H1 (cell line): ENCODE results near the gene PARP14. TPM values are rescaled to one million over a fixed set of nuclear protein-coding genes. Genes with fewer than 3 reads are reported as not detected.

Source experiments
- ASH2L ChIP-seq: fragments of 200-600, 300-600 bp; sonication (generic); IDR thresholded peaks from one replicate; pipeline ENCODE4 v1.7.1; 2017; ENCODE audit warnings: low read length
- ATF2 ChIP-seq: IDR thresholded peaks from 2 replicates; pipeline ENCODE4 v1.6.1; 2012; ENCODE audit warnings: low read length, inconsistent platforms
- CBX5 ChIP-seq: fragments of 300-800, 300-1000 bp; sonication (generic); IDR thresholded peaks from 2 replicates; pipeline ENCODE4 v1.7.1; 2016; ENCODE audit warnings: antibody characterized with exemption, low read length, low read depth
- CEBPB ChIP-seq: IDR thresholded peaks from 2 replicates; pipeline ENCODE4 v1.6.1; 2012; ENCODE audit warnings: low read depth, low read length
- CHD1 ChIP-seq: IDR thresholded peaks from 2 replicates; pipeline ENCODE4 v1.6.1; 2012; ENCODE audit warnings: low read depth, low read length, improper control_type of control experiment
- CTCF ChIP-seq, 3 experiments: IDR thresholded peaks; 1 replicate in 2 of 3; 2 replicates in 1 of 3; pipeline versions ENCODE4 v1.5.1 to v1.6.1; 2011; ENCODE audit warnings: low read length in 3 of 3, mild to moderate bottlenecking in 3 of 3, inconsistent platforms in 2 of 3, low read depth in 1 of 3, moderate library complexity in 1 of 3; ENCODE audit not compliant: insufficient read depth in 1 of 3; ENCODE audit errors: control extremely low read depth in 1 of 3
- EZH2 ChIP-seq: fragments of 200-600 bp; sonication (generic); IDR thresholded peaks from 2 replicates; pipeline ENCODE4 v1.7.1; 2012; ENCODE audit warnings: low read depth, mild to moderate bottlenecking, moderate library complexity, low read length, inconsistent platforms; ENCODE audit not compliant: severe bottlenecking
- FOSL1 ChIP-seq: IDR thresholded peaks from 2 replicates; pipeline ENCODE4 v1.6.1; 2011; ENCODE audit warnings: mild to moderate bottlenecking, low read depth, low read length, moderate library complexity; ENCODE audit not compliant: insufficient read depth
- KDM5A ChIP-seq: fragments of 200-600 bp; IDR thresholded peaks from 2 replicates; pipeline ENCODE4 v1.7.1; 2012; ENCODE audit warnings: mild to moderate bottlenecking, low read length, inconsistent platforms, mixed read lengths
- PHF8 ChIP-seq: fragments of 200-600 bp; sonication (generic); conservative IDR thresholded peaks from 2 replicates; pipeline ENCODE4 v1.7.1; 2012; ENCODE audit warnings: low read depth, mild to moderate bottlenecking, inconsistent platforms, low read length, moderate library complexity
- RXRA ChIP-seq: IDR thresholded peaks from 2 replicates; pipeline ENCODE4 v1.6.1; 2011; ENCODE audit warnings: low read depth, mild to moderate bottlenecking, low read length, moderate library complexity; ENCODE audit not compliant: insufficient read depth
- SIRT6 ChIP-seq: IDR thresholded peaks from one replicate; pipeline ENCODE4 v1.7.1; 2012; ENCODE audit warnings: low read length, inconsistent platforms
- SP2 ChIP-seq: IDR thresholded peaks from 2 replicates; pipeline ENCODE4 v1.6.1; 2012; ENCODE audit warnings: mild to moderate bottlenecking, low read length, inconsistent platforms
- TBP ChIP-seq: IDR thresholded peaks from 2 replicates; pipeline ENCODE4 v1.6.1; 2011; ENCODE audit warnings: low read depth, low read length, improper control_type of control experiment
- polyA plus RNA-seq, 7 experiments: library from polyadenylated mRNA; depleted of rRNA in 3 of 7; stranded (reverse) in 5 of 7; unstranded in 2 of 7; fragments of >200 nt in 5 of 7; fragments of 200-250 nt in 2 of 7; gene quantifications; 1 replicate in 5 of 7; 2 replicates in 1 of 7; 4 replicates in 1 of 7; pipeline versions ENCODE4 v1.2.1 to v1.2.3, GENCODE V29; 2011 to 2013; ENCODE audit warnings: missing spikeins in 2 of 7, mixed read lengths in 2 of 7
- total RNA-seq: library from RNA; stranded (reverse); fragmentation: NEBNext Ultra II Directional; extraction: Animal tissue kit (Norgen Biotek cat#: 25700); gene quantifications from 2 replicates; pipeline ENCODE4 v1.2.1, GENCODE V29; 2021

Gene PARP14
- total and polyA plus RNA-seq, 2 of the 8 experiments (the other 6 are each of a cell fraction or from before 2014, with no cell fraction given): 12.6 to 17.6 TPM

- TF ChIP-seq ATF2 (no peak), CBX5 (no peak), SIRT6 (no peak), PHF8 (peak; percentile 75), CTCF (IDR thresholded peaks at IDR 0.05; ENCODE audit: control extremely low read depth in 1 of 3, insufficient read depth in 1 of 3, low read depth in 1 of 3, low read length in 3 of 3) (no peak), FOSL1 (no peak), CHD1 (no peak), TBP (peak; percentile 48), ASH2L (peak; percentile 90), SP2 (no peak), RXRA (no peak), EZH2 (no peak), CEBPB (no peak), KDM5A (no peak)
These were observed at the start of gene PARP14 (continued) for GRCh38 chr3:122680475-122681283.
